Tibial nerve (tissue), 4 donors: ENCODE results near the gene GRM7.
"Not testable (repeated sequence)": the region's sequence is repeated elsewhere in the genome, so short reads cannot be mapped to it uniquely, and the experiment has no call there.

Experiments used
- EP300 ChIP-seq, 2 donors: sonication (generic); formaldehyde crosslinking; IDR thresholded peaks; one replicate each; pipeline ENCODE4 v1.6.1; 2017; ENCODE audit warnings: antibody characterized with exemption in 2 of 2, mild to moderate bottlenecking in 1 of 2
- POLR2A ChIP-seq, 2 donors: fragments of 450-650 bp; IDR thresholded peaks; one replicate each; pipeline ENCODE4 v1.6.1; 2017; ENCODE audit warnings: antibody characterized with exemption in 2 of 2, mild to moderate bottlenecking in 2 of 2, moderate library complexity in 2 of 2
- TF ChIP-seq, protein P1 (sequence below), 5 experiments: fragments of 200-600 bp in 3 of 5; fragments of 450-650 bp in 2 of 5; sonication (generic) in 3 of 5; IDR thresholded peaks; one replicate each; pipeline ENCODE4 v1.5.1; 2016 to 2019; ENCODE audit warnings: antibody characterized with exemption in 5 of 5, mild to moderate bottlenecking in 3 of 5, moderate library complexity in 2 of 5

DNA sequence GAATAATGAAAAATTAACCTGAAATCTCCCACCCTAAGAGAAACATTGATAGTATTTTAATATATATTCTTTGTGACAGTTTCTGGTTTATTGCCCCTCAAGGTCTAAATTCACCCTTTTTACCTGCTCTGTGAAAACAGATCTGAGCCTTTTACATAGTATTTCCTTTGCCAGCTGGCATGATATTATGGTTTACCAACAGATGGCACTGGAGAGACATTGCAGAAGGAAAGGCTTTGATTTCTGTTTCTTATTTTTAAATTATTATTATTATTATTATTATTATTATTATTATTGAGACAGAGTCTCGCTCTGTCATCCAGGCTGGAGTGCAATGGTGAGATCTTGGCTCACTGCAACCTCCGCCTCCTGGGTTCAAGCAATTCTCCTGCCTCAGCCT, 74.5 kb downstream of the GRM7 start:
- TF ChIP-seq, protein P1, sequence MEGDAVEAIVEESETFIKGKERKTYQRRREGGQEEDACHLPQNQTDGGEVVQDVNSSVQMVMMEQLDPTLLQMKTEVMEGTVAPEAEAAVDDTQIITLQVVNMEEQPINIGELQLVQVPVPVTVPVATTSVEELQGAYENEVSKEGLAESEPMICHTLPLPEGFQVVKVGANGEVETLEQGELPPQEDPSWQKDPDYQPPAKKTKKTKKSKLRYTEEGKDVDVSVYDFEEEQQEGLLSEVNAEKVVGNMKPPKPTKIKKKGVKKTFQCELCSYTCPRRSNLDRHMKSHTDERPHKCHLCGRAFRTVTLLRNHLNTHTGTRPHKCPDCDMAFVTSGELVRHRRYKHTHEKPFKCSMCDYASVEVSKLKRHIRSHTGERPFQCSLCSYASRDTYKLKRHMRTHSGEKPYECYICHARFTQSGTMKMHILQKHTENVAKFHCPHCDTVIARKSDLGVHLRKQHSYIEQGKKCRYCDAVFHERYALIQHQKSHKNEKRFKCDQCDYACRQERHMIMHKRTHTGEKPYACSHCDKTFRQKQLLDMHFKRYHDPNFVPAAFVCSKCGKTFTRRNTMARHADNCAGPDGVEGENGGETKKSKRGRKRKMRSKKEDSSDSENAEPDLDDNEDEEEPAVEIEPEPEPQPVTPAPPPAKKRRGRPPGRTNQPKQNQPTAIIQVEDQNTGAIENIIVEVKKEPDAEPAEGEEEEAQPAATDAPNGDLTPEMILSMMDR (IDR thresholded peaks at IDR 0.05): not testable (repeated sequence)
- TF ChIP-seq EP300, POLR2A (IDR thresholded peaks at IDR 0.05): not testable (repeated sequence)
